ENCODE data around the gene TGM2. TPM values are rescaled to one million over a fixed set of nuclear protein-coding genes. Genes with fewer than 3 reads are reported as not detected.

TGM2 gene
- total RNA-seq, 1 donor from 2014 or later = 131 TPM

DNA sequence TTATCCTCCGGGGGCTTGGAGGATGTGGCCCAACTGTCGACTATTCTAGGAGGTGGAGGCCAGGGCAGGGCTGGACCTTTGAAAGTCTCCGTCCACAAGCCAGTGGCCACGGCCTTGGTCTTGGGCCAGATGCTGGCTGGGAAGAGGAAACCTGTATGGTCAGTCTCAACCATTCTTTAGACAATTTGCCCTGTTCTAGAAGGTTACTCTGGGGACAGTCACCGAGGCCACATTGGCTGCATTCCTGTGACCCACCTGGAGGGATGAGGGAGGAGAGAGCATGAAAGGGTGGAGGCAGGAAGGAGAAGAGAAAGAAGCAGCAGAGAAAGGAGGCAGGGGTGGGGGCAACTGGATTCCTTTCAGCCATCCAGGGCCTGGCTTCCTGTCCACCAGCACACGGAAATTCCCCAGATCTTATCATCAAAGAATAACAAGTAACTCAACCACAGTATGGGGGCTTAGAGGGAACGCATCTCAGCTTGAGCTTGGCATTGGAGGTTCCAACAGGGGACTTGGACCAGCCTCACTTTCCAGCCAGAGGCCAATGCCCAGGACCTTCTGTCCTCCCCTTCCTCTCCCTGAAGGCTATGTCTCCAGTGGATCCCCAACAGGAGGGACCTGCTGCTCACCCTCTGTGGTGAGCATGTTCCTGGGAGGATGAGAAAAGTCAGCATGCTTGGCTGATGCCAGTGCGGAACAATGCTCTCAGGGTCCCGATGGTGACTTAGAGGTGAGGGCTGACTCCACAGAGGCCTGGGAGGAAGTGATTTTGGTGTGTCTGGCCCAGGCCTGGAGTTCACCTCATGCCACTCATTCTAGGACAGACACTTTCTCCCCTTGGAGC is 30.4 kb downstream of the TGM2 start:
- no peak for DNase-seq (ENCODE audit: low spot score)

DNA sequence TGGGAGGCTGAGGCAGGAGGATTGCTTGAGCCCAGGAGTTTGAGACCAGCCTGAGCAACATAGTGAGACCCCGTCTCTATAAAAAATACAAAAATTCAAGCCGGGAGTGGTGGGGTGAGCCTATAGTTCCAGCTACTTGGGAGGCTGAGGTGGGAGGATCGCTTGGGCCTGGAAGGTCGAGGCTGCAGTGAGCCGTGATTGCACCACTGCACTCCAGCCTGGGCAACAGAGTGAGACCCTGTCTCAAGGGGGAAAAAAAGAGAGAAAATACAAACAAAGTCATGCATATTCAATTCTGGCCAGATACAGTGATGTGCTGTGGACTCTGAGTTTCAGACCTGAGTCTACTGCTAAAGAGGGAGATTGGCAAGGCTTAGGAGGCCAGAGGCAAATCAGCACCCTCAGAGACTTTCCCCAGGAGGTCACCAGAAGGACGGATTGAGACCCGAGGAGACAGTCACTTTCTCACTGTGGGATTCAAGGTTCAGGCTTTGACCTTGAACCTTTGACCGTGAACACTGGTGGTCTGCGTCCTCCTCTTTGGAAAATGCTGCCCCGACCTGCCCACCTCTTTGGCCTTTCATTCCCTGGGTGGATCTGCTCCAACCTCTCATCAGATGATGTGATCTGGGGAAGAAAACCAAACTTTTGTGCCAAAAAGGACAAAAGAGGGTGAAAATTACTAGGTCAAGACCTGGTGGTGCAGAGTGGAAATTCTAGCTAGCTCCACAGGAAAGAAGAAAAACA is 31.2 kb downstream of the TGM2 start:
- no peak for DNase-seq (ENCODE audit: low spot score)

DNA sequence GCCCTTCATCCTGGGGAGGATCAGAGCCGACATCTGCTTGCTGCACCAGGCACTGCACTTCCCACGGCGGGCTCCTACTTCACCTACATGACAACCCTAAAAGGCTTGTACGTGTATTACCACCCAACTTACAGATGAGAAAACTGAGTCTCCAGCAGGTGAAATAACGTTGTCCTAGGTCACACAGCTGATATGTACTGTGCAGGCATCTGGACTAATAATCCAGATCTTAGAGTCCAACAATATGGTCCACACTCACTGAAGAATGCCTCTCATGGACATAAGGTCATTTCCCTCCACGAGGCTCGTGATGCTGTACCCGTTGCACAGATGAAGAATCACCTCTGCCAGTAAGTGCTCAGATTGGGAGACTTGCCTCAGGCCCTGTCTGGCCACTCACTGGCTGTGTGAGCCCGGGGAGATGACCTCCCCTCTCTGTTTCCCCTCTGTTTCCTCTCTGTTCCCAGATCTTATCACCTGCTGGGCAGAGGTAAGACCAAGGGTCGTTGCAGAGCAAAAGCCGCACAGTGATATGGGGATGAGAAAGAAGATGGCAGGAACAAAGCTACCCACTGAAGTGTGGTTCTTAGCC is 32.1 kb downstream of the TGM2 start:
- no peak for DNase-seq (ENCODE audit: low spot score)

DNA sequence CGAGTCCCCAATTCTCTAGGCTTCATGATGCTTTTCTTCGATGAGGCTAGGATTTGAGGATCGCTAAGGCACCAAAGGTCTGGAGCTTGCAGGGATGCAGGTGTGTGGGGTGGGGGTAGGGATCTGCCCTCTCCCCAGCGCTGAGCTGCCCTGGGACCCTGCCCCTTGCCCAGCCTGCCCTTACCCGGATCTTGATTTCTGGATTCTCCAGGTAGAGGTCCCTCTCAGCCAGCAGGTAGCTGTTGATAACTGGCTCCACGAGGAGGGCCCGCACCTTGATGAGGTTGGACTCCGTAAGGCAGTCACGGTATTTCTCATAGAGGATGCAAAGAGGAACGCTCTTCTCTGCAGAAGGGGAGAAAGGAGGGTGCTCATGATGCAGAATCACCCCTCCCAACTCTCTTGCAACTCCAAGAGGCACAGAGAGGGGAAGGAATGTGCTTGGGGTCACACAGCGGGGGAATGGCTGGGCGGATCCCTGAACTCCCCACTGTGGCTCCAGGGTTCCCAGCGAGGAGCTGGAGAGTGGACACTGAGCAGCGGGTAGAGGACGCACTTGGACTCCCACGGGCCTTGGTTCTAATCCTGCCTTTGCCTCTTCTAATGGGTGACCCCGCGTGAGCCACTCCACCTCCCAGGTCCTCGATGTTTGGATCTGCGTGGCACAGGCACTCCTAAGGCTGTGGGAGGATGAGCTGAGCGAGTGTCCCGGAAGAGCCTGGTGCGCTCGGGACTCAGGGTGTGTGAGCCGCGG is 32.7 kb downstream of the TGM2 start:
- DNase-seq (ENCODE audit: low spot score) = no peak

DNA sequence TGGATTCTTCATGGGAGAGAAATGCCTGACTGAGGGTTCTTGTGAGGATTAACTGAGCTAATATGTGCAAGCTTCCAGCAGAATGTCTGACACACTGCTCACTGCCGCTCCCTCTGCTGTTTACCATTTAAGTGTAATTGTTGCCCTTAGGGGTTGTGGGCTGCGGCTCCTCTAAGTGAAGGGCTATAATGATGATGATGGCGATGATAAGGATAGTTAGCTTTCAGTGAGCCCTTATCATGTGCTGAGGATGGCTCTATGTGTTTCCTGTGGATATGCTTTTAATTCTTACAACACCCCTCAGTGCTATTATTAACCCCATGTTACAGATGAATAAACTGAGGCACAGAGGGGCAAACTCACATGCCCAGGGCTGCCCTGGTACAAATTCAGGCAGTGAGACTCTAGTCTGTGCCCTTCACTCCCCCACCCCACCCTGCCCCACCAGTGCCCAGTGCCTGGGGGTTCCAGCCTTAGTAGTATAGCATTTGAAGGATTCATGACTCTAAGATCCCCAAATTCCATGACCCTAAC is 33.4 kb downstream of the TGM2 start:
- no peak for DNase-seq (ENCODE audit: low spot score)

DNA sequence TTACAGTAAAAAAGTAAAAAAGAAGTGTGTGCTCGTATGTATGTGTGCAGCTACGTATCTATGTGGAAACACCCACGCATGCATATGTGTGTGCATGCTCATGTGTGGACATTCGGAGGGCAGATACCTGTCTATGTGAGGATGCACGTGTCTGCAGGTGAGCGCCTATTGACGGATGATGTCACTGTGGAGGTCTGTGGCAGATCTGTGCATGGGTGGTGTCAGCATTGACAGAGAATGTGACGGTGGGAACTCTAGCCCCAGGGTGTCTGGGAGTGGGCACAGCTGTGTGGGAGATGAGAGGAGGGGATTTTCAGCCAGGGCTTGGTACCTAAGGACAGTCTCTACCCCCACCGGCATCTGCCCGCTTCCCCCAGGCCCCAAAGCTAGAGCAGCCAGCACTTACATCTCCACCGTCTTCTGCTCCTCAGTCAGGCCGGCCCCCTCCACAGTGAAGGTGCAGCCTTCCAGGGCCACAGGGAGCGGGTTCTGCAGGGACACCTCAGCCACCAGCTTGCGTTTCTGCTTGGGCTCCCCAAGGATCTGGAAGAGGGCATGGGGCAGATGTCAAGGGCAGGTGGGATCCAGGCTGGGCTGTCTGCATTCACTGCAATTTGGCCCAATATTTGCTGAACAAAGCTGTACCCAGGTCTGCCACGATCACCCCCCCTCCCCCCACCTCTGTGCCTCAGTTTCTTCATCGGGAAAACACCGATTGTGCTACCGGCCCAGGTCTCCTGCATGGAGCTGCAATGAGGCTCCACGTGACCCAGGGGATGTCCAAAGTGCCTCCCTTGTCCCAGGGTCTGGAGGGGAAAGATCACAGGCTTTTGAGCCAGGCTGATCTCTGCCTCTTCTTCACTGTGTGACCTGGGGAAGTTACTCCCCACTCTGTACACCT is 34.1 kb downstream of the TGM2 start:
- peak; percentile 82 for DNase-seq (ENCODE audit: low spot score)

DNA sequence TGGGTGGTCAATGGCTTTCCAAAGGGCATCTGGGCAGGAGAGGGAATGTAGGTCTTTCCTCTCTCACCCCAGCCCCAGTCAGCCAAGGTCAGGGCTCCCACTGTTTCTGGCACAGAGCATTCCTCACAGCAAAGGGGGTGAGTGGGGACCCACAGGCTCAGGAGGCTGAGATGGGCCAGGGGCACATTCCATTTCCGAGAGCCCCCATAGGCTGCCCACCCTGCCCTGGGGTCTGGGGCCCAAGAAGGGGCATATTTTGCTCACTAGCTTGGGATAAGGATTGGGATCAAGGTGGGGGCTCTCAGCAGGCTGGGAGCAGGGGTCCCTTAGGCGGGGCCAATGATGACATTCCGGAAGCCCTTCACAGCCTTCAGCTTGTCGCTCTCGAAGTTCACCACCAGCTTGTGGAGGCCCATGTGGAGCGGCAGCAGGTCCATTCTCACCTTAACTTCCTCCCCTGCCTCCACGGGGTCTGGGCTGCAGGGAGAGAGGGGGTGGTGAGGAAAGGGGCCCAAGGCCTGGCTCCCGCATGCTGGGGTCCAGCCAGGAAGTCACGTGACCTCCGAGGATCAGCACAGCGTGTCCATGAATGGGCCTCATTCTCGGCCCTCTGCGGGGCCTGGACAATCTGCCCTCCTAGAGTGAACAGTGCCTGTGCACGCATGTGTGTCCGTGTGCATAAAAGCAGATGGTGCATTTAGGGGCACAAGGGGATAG is 35.0 kb downstream of the TGM2 start:
- DNase-seq (ENCODE audit: low spot score) = no peak

DNA sequence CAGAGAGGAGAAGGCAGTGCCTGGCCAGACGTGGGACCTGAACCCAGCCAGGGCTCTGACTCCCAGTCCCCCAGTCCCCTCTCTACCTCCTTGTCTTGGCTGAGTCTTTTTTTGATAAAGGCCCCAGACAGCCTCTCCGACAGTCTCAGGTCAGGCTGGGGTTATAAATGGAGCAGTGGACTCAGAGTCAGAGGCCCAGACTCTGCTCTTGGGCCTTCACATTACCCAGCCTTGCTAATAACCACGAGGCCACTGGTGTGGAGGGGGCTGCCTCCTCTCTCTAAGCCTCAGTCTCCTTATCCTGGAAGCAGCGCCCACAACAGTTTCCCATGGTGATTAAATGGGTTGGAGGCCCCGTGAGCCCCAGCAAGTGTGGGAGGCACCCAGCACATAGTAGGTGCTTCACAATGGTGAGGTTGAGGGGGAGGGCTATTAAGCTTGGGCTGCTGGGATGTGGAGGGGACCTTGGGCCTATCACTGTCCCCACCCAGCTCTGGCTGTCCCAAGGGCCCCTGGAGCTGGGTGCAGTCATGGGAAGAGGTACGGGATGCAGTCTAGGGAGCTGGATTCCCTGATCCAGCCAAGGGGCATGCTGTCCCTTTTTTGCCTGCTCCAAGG is 35.7 kb downstream of the TGM2 start:
- peak; percentile 62 for DNase-seq (ENCODE audit: low spot score)

DNA sequence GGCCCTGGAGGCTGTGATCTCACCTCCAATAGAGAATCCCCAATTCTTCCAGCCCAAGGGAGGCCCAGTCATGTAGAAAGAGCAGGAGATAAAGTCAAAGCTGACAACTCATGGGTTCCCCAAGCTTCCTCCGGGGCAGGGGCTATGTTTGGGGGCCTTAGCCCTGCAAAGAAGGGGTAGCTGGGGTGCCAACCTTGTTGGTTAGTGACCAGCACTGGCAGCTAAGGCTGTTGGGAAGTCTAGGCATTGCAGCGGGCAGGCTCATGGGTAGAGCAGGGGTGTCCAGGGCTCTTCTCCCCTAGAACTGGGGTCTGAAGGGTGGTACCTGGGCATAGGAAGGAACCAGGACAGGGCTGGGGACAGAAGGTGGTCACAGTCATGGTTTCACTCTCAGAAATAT is 36.4 kb downstream of the TGM2 start:
- peak; percentile 67 for DNase-seq (ENCODE audit: low spot score)

DNA sequence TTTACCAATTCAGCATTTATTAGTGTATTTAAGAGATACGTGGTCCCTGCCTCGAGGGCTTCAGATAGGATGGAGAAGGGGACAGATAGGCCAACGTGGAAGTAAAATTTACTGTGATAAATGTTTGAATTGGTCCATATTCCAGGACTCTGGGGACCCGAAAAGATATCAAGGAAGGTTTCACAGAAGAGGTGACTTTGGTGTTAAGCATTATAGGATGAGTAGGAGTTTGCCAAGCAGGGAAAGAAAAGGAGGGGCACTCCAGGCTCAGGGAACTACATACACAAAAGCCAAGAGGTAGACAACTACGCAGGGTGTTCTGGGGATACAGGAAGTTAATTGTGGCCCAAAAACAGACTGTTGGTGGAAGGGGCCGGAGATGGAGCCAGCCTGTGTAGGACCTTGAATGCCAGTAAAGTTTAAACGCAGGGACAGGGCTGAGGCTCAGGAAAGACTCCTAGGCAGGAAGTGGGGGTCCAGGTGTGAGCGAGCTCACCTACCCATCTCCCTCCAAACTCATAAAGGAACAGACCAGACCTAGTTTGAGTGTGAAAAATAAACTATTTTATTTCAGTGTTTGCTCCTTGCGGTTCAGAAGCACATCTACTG is 37.0 kb downstream of the TGM2 start:
- peak; percentile 74 for DNase-seq (ENCODE audit: low spot score)

DNA sequence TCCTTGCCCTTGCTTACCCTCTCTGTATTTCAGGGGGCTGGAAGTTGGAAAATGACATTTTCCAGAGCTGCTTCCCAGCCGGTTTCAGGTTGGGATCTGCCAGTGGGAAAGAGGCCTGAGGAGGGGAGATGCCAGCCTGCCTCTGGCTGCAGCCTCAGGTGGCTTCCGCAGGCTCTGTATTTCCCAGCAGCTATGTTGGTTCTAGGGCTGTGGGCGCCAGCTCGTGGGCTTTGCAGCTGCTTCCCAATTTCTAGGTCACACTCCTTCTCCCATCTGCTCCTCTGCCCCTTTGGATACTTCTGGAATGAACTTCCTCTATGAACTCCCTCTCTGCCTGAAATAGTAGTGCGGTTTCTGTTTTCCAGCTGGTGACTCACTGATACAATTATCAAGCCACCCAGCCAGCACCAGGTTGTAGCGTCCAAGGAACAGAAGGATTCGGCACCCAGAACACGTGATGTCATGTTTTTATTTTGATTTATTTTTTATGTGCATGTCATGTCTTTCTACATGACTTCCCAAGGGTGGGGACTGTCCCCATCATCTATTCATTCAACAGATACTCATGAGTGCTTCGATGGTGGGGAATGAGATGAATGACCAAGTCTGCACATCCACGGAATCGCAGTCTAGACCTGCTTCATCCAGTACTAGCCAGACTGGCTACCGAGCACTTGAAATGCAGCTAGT is 38.0 kb downstream of the TGM2 start:
- peak; percentile 74 for DNase-seq (ENCODE audit: low spot score)

DNA sequence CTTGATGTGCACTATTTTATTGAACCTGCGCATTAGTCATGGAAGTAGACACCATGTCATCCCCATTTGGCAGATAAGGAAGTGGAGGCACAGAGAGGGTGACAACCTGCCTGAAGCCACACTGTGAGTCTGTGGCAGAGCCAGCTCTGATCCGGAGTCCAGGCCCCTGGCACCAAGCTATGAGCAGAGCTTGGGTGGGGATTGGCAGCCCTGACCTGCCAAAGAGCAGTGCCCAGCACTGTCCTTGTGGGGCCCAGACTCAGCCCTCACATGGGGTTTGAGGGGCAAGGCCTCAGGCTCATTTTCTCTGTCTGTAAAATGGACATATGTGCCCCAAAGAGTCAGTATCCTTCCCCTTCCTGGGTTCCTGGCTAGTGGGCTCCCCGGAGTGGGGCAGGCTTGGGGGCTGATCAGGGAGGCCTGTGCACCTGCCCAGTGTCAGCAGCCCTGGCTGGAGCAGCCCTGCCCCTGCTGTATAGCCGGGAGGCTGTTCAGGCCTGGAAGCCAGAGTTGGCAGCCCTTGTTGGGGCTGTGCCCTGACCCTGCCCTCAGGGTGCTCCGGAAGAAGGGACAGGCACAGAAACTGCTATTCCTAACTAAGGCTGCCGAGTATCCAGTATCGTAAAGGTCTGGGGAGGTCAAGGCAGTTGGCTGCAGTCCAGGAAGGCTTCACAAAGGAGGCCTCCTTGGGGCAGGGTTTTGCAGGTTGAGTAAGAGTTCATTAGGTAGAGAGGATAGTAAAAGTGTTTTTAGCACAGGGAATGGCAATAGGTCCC is 38.7 kb downstream of the TGM2 start:
- DNase-seq (ENCODE audit: low spot score) = peak; percentile 86

DNA sequence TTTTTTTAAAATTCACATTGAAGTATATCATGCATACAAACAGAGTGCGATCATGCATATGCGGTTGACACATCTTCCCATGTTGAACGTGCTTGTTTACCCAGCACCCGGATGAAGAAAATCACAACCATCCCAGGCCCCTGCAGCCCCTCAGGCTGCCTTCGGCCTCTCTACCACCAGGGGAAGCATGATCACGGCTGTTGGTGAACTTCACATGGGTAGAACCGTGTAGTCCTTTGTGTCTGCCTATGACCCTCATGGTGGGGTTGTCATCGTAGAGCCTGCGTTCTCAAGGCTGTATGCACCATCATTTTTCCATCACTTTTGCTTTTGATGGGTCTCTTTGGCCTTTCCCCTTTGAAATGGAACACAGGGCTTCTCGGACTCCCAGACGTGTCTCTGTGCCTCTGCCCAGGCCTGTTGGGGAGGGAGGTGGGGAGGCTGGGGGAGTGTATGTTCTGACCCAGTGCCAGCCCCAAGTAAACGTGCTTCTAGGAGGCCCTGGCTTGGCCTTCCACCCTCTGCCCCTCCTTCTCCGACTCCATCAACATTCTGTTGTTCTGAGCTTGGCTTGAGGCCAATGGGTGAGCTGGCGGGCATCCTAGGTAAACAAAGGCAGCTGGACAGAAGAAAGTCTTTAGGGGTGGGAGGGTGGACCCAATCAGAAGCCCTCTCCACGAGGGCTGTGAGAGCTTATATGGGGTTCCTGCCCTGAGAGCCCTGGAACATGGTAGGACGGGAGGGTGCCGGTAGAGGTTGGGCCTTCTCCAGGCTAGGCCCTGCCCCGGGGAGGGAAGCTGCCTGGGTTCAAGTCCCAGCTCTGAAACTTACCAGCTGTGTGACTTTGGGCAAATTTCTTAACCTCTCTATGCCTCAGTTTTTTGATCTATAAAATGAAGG is 39.7 kb downstream of the TGM2 start:
- DNase-seq (ENCODE audit: low spot score) = peak; percentile 90

DNA sequence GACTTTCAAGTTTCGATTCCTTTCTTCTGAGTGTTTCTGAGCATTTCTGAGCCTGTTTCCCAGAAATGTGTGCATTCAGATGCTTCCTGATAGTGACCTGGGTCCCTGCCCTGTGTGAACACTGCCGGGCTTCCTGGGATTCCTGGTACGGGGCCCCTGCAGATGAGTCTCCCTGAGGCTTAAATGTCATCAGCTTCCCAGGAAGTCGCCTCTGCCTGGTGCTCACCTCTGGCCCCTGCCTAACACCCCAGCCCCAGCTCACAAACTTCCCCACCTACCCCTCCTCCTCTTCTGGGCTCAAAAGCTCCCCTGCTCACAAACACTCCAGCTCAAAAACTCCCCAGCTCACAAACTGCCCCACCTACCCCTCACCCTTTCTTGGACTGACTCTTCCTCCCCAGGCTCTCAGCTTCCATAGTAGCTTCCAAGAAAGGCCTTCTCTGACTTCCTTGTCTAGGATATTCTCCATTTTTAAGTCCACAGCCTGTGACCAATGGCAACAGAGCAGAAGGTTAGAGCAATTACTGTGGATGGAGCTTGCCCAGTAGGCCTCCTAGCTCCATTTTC is 42.0 kb downstream of the TGM2 start:
- DNase-seq (ENCODE audit: low spot score) = peak; percentile 51

DNA sequence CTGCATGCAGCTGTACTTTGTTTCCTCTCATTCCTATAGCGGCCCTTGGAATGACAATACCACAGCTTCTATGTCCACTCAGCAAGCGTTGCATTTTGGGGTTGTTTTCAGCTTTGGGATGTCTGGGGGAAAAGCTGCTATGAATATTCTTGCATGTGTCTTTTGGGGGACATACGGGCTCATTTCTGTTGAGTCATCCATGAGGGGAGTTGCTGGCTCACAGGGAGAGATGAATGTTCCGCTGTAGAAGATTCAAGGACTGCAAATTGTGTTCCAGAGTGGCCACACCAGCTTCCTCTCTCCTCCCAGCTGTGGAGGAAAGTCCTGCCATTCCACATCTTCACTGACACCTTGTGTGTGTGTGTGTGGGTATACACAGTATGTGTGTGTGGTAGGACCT is 43.3 kb downstream of the TGM2 start:
- DNase-seq (ENCODE audit: low spot score) = peak; percentile 9

DNA sequence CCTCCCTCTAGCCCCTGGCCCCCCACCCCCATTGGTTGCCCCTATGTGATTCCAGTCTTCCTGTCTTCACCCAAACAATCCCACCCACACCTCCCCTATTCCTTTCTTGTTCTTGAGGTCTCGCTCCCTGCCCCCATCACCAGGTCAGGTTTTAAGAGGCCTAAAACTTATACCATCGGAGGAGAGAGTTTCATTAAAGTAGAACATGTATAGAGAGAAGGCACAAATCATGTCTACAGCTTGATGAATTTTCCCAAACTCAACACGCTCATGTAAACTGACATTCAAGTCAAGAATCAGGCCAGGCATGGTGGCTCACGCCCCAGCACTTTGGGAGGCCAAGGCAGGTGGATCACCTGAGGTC is 44.5 kb downstream of the TGM2 start:
- no peak for DNase-seq (ENCODE audit: low spot score)

Measured in mesenteric fat pad (tissue), 1 donor.